ENCODE results near the gene GALNS. TPM values are rescaled to one million over a fixed set of nuclear protein-coding genes. Genes with fewer than 3 reads are reported as not detected.

The GALNS gene
- total and polyA plus RNA-seq, 9 donors = 14.0 to 40.4 (median 21.6) TPM

DNA sequence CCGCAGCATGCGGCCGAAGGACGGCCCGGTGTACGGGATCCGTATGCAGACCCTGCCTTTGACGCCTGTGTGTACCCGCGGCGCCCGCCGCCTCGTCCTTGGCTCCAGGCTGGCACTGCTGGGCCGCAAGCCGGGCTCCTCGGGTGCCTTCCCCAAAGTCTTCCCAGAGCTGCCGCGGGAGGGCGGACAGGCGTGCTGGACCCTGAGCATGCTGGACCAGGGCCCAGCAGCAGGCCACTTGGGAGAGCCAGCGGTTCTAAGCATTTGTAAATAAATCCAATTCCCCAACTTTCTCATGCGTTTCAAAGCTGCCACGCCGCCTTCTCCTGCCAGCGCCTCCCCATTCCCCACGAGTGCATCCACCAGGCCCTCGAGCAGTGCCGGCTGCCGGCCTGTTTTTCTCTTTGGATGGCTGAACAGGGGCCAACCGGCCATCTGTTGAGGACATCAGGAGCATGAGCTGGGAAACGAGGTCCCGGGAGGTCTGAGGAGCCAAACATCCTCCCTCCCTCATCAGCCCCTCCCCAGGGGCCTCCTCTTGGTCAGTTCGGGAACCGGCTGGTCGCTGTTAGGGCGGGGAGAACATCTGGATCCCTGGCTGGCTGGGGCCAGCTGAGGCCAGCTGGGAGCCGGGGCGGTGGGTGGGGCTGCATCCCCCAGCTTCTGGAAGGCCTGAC, 30.2 kb upstream of the GALNS start:
- peak; percentile 49 to 80 (median 60) for DNase-seq
- intact Hi-C loops (cut with DNase I) = no loop called here
- Histone ChIP-seq H3K4me1 (ENCODE audit: insufficient read depth) (peaks cover 6% of the 10 kb centered on the region), H3K27ac (no peak overlapping the region), H3K9me3 (no peaks in the 10 kb centered on the region), H3K36me3 (no peaks in the 10 kb centered on the region), H3K4me3 (no peak overlapping the region), H3K27me3 (no peaks in the 10 kb centered on the region)
- WGBS, 3 donors = 43 to 62% (median 54%) methylated on average over 38 to 39 of the region's 39 CpGs
- TF ChIP-seq, protein P1, sequence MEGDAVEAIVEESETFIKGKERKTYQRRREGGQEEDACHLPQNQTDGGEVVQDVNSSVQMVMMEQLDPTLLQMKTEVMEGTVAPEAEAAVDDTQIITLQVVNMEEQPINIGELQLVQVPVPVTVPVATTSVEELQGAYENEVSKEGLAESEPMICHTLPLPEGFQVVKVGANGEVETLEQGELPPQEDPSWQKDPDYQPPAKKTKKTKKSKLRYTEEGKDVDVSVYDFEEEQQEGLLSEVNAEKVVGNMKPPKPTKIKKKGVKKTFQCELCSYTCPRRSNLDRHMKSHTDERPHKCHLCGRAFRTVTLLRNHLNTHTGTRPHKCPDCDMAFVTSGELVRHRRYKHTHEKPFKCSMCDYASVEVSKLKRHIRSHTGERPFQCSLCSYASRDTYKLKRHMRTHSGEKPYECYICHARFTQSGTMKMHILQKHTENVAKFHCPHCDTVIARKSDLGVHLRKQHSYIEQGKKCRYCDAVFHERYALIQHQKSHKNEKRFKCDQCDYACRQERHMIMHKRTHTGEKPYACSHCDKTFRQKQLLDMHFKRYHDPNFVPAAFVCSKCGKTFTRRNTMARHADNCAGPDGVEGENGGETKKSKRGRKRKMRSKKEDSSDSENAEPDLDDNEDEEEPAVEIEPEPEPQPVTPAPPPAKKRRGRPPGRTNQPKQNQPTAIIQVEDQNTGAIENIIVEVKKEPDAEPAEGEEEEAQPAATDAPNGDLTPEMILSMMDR (IDR thresholded peaks at IDR 0.05) = no peak
- TF ChIP-seq EP300 (IDR thresholded peaks at IDR 0.05) = no peak
- no peak for TF ChIP-seq POLR2A (IDR thresholded peaks at IDR 0.05)

DNA sequence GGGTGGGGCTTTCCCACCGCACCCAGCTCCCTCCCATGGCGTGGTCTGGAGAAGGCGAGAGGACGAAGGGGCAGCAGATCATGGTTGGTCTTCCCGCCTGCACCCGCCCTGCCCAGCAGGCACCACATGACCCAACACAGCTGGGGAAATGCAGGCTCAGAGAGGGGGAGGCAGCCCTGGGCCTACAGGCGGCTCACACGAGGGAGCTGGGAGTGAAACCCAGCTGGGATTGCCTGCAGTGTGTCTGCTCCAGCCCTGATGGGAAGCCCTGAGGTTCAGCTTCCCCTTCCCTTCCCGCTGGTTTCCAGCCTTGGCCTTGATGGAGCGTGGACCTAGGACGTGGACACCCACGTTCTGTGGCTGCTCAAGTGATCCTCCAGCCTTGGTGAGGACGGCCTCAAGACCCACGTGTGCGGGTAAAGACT, 29.7 kb upstream of the GALNS start:
- intact Hi-C loops (cut with DNase I) = no loop called here
- Histone ChIP-seq H3K4me1 (ENCODE audit: insufficient read depth) (peaks cover 6% of the 10 kb centered on the region), H3K27me3 (no peaks in the 10 kb centered on the region), H3K36me3 (no peaks in the 10 kb centered on the region), H3K4me3 (no peak overlapping the region), H3K9me3 (no peaks in the 10 kb centered on the region), H3K27ac (no peak overlapping the region)
- DNase-seq = no peak
- WGBS, 3 donors = 73 to 88% (median 82%) methylated on average over 15 of the region's 15 CpGs
- TF ChIP-seq POLR2A (IDR thresholded peaks at IDR 0.05) = no peak
- no peak for TF ChIP-seq EP300 (IDR thresholded peaks at IDR 0.05)
- TF ChIP-seq, protein P1 (IDR thresholded peaks at IDR 0.05) = no peak

DNA sequence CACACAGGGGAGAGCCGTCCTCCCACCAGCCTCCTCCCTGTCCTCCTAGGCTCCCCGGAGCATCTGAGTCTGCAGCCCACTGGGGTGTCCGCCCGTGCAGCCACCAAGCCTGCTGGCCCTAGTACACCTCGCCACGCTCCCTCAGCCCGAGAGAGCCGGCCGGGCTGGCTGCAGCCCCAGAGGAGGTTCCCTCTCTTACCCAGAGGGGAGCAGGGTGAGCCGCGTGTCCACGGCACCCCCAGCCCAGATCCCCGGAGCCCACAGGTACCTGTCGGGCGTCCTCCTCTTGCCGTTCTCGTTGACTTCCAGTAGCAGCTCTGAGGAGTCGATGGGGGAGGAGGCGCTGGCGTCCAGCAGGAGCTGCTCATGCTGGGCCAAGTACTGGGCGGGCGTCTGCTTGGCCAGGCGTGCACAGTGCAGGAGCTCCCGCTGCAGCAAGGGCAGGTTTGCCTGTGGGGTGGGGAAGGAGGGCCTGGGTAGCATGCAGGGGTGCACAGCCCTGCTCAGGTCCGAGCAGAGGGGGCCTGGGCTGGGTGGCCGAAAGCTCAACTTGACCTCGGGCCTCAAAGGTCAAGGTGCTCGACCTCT, 29.0 kb upstream of the GALNS start:
- 81 to 88% (median 83%) methylated on average over 27 to 28 of the region's 28 CpGs for WGBS, 3 donors

DNA sequence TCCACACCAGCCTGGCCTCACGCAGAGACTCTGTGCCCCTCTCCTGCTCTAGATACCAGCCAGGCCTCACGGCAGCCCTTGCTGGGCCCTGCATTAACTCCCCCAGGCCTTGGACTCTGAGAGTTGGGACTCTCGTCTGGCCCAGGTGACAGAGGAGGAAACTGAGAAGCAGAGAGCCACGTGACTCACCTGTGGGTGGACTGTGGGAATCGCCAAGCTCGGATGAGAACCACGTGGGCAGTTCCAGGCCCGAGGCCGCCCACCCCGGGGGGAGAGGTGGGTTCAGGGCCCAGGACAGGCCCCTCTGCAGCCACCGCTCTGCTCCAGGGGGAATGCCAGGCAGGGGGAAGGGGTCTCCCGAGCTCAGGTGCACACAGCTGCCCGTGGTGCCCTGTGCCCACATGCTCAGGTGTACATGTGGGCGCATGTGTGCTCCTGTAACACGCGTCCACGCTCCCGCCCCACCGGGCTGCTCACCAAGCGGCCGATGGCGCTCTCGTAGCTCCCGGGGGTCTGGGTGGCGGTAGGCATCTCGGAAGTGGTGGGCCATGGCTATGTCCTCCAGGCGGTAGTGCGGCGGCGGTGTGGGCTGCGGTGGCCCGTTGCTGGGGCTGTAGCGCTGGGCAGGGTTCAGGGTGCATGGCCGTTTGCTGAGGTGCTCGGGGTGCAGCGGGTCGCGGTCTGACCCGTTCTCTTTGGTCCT, 28.0 kb upstream of the GALNS start:
- Histone ChIP-seq H3K9me3 (no peaks in the 10 kb centered on the region), H3K4me1 (ENCODE audit: insufficient read depth) (peaks cover 6% of the 10 kb centered on the region), H3K4me3 (no peak overlapping the region), H3K27ac (no peak overlapping the region), H3K36me3 (no peaks in the 10 kb centered on the region), H3K27me3 (no peaks in the 10 kb centered on the region)
- 90 to 93% (median 92%) methylated on average over 38 to 39 of the region's 39 CpGs for WGBS, 3 donors
- no peak for TF ChIP-seq POLR2A (IDR thresholded peaks at IDR 0.05)
- TF ChIP-seq EP300 (IDR thresholded peaks at IDR 0.05) = no peak
- TF ChIP-seq, protein P1 (IDR thresholded peaks at IDR 0.05) = no peak
- DNase-seq = no peak
- intact Hi-C loops (cut with DNase I) = no loop called here

More for the DNA sequence above, 29.0 kb upstream of the GALNS start:
- Histone ChIP-seq H3K4me3 (no peak overlapping the region), H3K27ac (no peak overlapping the region), H3K27me3 (no peaks in the 10 kb centered on the region), H3K36me3 (no peaks in the 10 kb centered on the region), H3K4me1 (ENCODE audit: insufficient read depth) (peaks cover 6% of the 10 kb centered on the region), H3K9me3 (no peaks in the 10 kb centered on the region)
- TF ChIP-seq, protein P1 (IDR thresholded peaks at IDR 0.05) = no peak
- TF ChIP-seq EP300 (IDR thresholded peaks at IDR 0.05) (no peak), POLR2A (IDR thresholded peaks at IDR 0.05) (no peak)
- intact Hi-C loops (cut with DNase I) = no loop called here
- DNase-seq = no peak
